ENCODE results near the gene CCDC175.

GRCh38 chr14:59582845-59583509, 6.4 kb upstream of the CCDC175 start:
- no peak for TF ChIP-seq CTCF (IDR thresholded peaks at IDR 0.05)
- TF ChIP-seq POLR2AphosphoS5 (IDR thresholded peaks at IDR 0.05), result no peak

Data from sigmoid colon (tissue), 4 donors.